Measurements from ENCODE around the gene EXOC1.
A peak's percentile ranks its signal among the peaks of the same experiment; 100 is the strongest.
"Not testable (repeated sequence)": the region's sequence is repeated elsewhere in the genome, so short reads cannot be mapped to it uniquely, and the experiment has no call there.

EXOC1 gene

GRCh38 chr4:55853484-55854046 lies at the start of gene EXOC1:
EXOC1 (plus strand) TSS chr4:55853648; CDS start chr4:55858324, 4,676 bp downstream.
- peak; percentile 98 for DNase-seq

- DNase-seq: peak; percentile 74
These were observed 45.9 kb upstream of the EXOC1 start for GRCh38 chr4:55807556-55807955.

- peak; percentile 52 for DNase-seq
These were observed 45.3 kb upstream of the EXOC1 start for GRCh38 chr4:55808186-55808585.

GRCh38 chr4:55808632-55809031 lies 44.8 kb upstream of the EXOC1 start:
- DNase-seq: peak; percentile 6

GRCh38 chr4:55817691-55818090 lies 35.8 kb upstream of the EXOC1 start:
- no peak for DNase-seq

GRCh38 chr4:55819634-55820033 lies 33.8 kb upstream of the EXOC1 start, which contains the start of gene EXOC1L:
EXOC1L (plus strand) TSS chr4:55819790; CDS start chr4:55820027, 237 bp downstream.
- DNase-seq: no peak

- no peak for DNase-seq
These were observed 33.2 kb upstream of the EXOC1 start for GRCh38 chr4:55820279-55820678.

- DNase-seq: no peak
These were observed 31.1 kb upstream of the EXOC1 start for GRCh38 chr4:55822329-55822728.

GRCh38 chr4:55824865-55825264 lies 28.6 kb upstream of the EXOC1 start:
- DNase-seq: no peak

GRCh38 chr4:55826986-55827385 lies 26.5 kb upstream of the EXOC1 start:
- DNase-seq: no peak

GRCh38 chr4:55827582-55827981 lies 25.9 kb upstream of the EXOC1 start:
- DNase-seq: no peak

- DNase-seq: no peak
These were observed 23.4 kb upstream of the EXOC1 start for GRCh38 chr4:55830048-55830447.

GRCh38 chr4:55830716-55831115 lies 22.7 kb upstream of the EXOC1 start:
- DNase-seq: no peak

- no peak for DNase-seq
These were observed 19.2 kb upstream of the EXOC1 start for GRCh38 chr4:55834086-55834795.

- no peak for DNase-seq
These were observed 15.5 kb upstream of the EXOC1 start for GRCh38 chr4:55837903-55838302.

- no peak for DNase-seq
These were observed 15.1 kb upstream of the EXOC1 start for GRCh38 chr4:55838356-55838755.

- no peak for DNase-seq
These were observed 14.5 kb upstream of the EXOC1 start for GRCh38 chr4:55838952-55839351.

- no peak for DNase-seq
These were observed 12.5 kb upstream of the EXOC1 start for GRCh38 chr4:55840956-55841355.

GRCh38 chr4:55841373-55842239 lies 11.8 kb upstream of the EXOC1 start:
- DNase-seq: peak; percentile 8

GRCh38 chr4:55842312-55842711 lies 11.1 kb upstream of the EXOC1 start:
- DNase-seq: not testable (repeated sequence)

GRCh38 chr4:55849724-55850123 lies 3.7 kb upstream of the EXOC1 start:
- no peak for DNase-seq

GRCh38 chr4:55851885-55852284 lies 1.6 kb upstream of the EXOC1 start:
- no peak for DNase-seq

GRCh38 chr4:55854129-55854528 lies 681 bp downstream of the EXOC1 start:
- no peak for DNase-seq

GRCh38 chr4:55857586-55857985 lies 4.1 kb downstream of the EXOC1 start:
- no peak for DNase-seq

All from NCI-H146 (cell line).